ENCODE results near the gene TRIO.

DNA sequence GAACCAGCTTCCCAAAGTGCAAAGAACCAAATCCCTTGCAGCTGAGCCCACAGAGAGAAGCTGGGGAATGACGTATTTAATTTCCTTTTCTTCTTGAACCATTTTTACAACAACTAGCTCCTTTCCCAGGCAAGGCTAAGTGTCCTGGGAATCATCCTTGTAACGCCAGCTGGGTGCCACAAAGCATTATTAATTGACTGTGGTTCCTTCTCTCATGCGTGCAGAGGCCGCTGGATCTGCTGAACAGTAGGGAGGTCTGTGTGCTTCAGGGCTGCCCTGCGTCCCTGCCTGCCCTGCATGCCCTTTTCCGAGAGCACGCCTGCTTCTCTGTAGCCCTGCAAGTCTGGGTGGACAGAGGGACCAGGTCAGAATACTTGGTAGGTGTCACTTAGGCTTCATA is 314.3 kb downstream of the TRIO start:
- no peak for TF ChIP-seq POLR2AphosphoS5 (IDR thresholded peaks at IDR 0.05; ENCODE audit: low read length)
- TF ChIP-seq, protein P1, sequence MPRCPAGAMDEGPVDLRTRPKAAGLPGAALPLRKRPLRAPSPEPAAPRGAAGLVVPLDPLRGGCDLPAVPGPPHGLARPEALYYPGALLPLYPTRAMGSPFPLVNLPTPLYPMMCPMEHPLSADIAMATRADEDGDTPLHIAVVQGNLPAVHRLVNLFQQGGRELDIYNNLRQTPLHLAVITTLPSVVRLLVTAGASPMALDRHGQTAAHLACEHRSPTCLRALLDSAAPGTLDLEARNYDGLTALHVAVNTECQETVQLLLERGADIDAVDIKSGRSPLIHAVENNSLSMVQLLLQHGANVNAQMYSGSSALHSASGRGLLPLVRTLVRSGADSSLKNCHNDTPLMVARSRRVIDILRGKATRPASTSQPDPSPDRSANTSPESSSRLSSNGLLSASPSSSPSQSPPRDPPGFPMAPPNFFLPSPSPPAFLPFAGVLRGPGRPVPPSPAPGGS (IDR thresholded peaks at IDR 0.05; ENCODE audit: borderline replicate concordance, insufficient read depth, low read depth, low read length, poor library complexity, severe bottlenecking), result no peak
- TF ChIP-seq, protein P2, sequence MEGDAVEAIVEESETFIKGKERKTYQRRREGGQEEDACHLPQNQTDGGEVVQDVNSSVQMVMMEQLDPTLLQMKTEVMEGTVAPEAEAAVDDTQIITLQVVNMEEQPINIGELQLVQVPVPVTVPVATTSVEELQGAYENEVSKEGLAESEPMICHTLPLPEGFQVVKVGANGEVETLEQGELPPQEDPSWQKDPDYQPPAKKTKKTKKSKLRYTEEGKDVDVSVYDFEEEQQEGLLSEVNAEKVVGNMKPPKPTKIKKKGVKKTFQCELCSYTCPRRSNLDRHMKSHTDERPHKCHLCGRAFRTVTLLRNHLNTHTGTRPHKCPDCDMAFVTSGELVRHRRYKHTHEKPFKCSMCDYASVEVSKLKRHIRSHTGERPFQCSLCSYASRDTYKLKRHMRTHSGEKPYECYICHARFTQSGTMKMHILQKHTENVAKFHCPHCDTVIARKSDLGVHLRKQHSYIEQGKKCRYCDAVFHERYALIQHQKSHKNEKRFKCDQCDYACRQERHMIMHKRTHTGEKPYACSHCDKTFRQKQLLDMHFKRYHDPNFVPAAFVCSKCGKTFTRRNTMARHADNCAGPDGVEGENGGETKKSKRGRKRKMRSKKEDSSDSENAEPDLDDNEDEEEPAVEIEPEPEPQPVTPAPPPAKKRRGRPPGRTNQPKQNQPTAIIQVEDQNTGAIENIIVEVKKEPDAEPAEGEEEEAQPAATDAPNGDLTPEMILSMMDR (IDR thresholded peaks at IDR 0.05 in 2 of 3, conservative IDR thresholded peaks at IDR 0.05 in 1 of 3; ENCODE audit: control insufficient read depth in 2 of 3, extremely low read depth in 1 of 3, insufficient read depth in 1 of 3, low read depth in 3 of 3, low read length in 3 of 3), result no peak
- TF ChIP-seq POLR2A (IDR thresholded peaks at IDR 0.05; ENCODE audit: low read depth, low read length), result no peak
- TF ChIP-seq RELA (IDR thresholded peaks at IDR 0.05; ENCODE audit: borderline replicate concordance, partially characterized antibody), result no peak
- no peak for TF ChIP-seq RAD51 (IDR thresholded peaks at IDR 0.05)
- no peak for TF ChIP-seq NR2C1 (IDR thresholded peaks at IDR 0.05)
- TF ChIP-seq SREBF1 (IDR thresholded peaks at IDR 0.05; ENCODE audit: low read length), result no peak
- no peak for TF ChIP-seq EZH2 (IDR thresholded peaks at IDR 0.05; ENCODE audit: borderline replicate concordance, control insufficient read depth, low read depth, low read length)
- TF ChIP-seq, protein P3, sequence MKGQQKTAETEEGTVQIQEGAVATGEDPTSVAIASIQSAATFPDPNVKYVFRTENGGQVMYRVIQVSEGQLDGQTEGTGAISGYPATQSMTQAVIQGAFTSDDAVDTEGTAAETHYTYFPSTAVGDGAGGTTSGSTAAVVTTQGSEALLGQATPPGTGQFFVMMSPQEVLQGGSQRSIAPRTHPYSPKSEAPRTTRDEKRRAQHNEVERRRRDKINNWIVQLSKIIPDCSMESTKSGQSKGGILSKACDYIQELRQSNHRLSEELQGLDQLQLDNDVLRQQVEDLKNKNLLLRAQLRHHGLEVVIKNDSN (IDR thresholded peaks at IDR 0.05; ENCODE audit: borderline replicate concordance, extremely low read length, insufficient read depth, low read depth, low read length), result no peak
- no peak for TF ChIP-seq NR2C2 (IDR thresholded peaks at IDR 0.05; ENCODE audit: borderline replicate concordance, control insufficient read depth, insufficient read length, low read depth)
